HEK293 (cell line): Measurements from ENCODE around the gene ACCSL.
A peak's percentile ranks its signal among the peaks of the same experiment; 100 is the strongest.

Experiments
- CTCF ChIA-PET: fragments of 350-600 bp; formaldehyde crosslinking; extraction: SDS; loops from one replicate; lab custom pipeline; 2021; ENCODE audit warnings: antibody characterized with exemption; lab: Yijun Ruan, JAX
- POLR2A ChIA-PET: fragments of 300-600 bp; formaldehyde crosslinking; extraction: SDS; loops from one replicate; lab custom pipeline; 2020; ENCODE audit warnings: antibody characterized with exemption, inconsistent platforms; lab: Yijun Ruan, JAX
- H3K27ac ChIP-seq: fragments of 200-500 bp; sonication (Bioruptor generic); 2 replicates; pipeline ENCODE4 v1.5.1; 2014; ENCODE audit warnings: low read depth, low read length, control low read depth, inconsistent platforms; ENCODE audit errors: extremely low read depth
- H3K36me3 ChIP-seq, 2 experiments: fragments of 200-500 bp in 1 of 2; sonication (Bioruptor generic) in 1 of 2; 1 replicate in 1 of 2; 2 replicates in 1 of 2; pipeline ENCODE4 v1.5.1; 2014 to 2017; ENCODE audit warnings: inconsistent platforms in 2 of 2, low read length in 2 of 2; ENCODE audit not compliant: control insufficient read depth in 2 of 2, insufficient read depth in 1 of 2
- H3K4me1 ChIP-seq: fragments of 200-500 bp; sonication (Bioruptor generic); 2 replicates; pipeline ENCODE4 v1.5.1; 2014; ENCODE audit warnings: mild to moderate bottlenecking, low read length, inconsistent platforms; ENCODE audit not compliant: control insufficient read depth, insufficient read depth
- H3K4me3 ChIP-seq: 2 replicates; pipeline ENCODE4 v1.5.1; 2011; ENCODE audit warnings: low read depth, mild to moderate bottlenecking, control low read depth, low read length, moderate library complexity
- H3K9me3 ChIP-seq: fragments of 200-500 bp; sonication (Bioruptor generic); 2 replicates; pipeline ENCODE4 v1.5.1; 2014; ENCODE audit warnings: low read depth, low read length, inconsistent platforms; ENCODE audit not compliant: control insufficient read depth, insufficient read depth
- EGR2 ChIP-seq: fragments of 450-650 bp; formaldehyde crosslinking; IDR thresholded peaks from 2 replicates; pipeline ENCODE4 v1.5.1; 2016; ENCODE audit warnings: low read depth, missing biosample characterization, missing genetic modification characterization
- GLIS2 ChIP-seq: fragments of 450-650 bp; formaldehyde crosslinking; IDR thresholded peaks from 2 replicates; pipeline ENCODE4 v1.5.1; 2016; ENCODE audit warnings: missing biosample characterization, missing genetic modification characterization
- HOXC10 ChIP-seq: sonication (generic); formaldehyde crosslinking; IDR thresholded peaks from 2 replicates; pipeline ENCODE4 v1.8.1; 2023; ENCODE audit warnings: mild to moderate bottlenecking, missing genetic modification reagents
- PRDM2 ChIP-seq: fragments of 450-650 bp; formaldehyde crosslinking; IDR thresholded peaks from 2 replicates; pipeline ENCODE4 v1.5.1; 2016; ENCODE audit warnings: missing biosample characterization, missing genetic modification characterization, borderline replicate concordance
- SCRT2 ChIP-seq: fragments of 450-650 bp; formaldehyde crosslinking; IDR thresholded peaks from 2 replicates; pipeline ENCODE4 v1.5.1; 2016; ENCODE audit warnings: missing biosample characterization, missing genetic modification characterization
- SP7 ChIP-seq: fragments of 450-650 bp; formaldehyde crosslinking; IDR thresholded peaks from 2 replicates; pipeline ENCODE4 v1.5.1; 2016; ENCODE audit warnings: missing biosample characterization, missing genetic modification characterization
- YY2 ChIP-seq: fragments of 450-650 bp; formaldehyde crosslinking; IDR thresholded peaks from 2 replicates; pipeline ENCODE4 v1.5.1; 2016; ENCODE audit warnings: missing biosample characterization, missing genetic modification characterization
- ZBTB17 ChIP-seq: fragments of 450-650 bp; formaldehyde crosslinking; IDR thresholded peaks from 2 replicates; pipeline ENCODE4 v1.5.1; 2016; ENCODE audit warnings: missing biosample characterization, missing genetic modification characterization
- ZIC2 ChIP-seq: fragments of 450-650 bp; formaldehyde crosslinking; IDR thresholded peaks from 2 replicates; pipeline ENCODE4 v1.5.1; 2016; ENCODE audit warnings: missing biosample characterization, missing genetic modification characterization
- ZNF132 ChIP-seq: fragments of 450-650 bp; formaldehyde crosslinking; IDR thresholded peaks from 2 replicates; pipeline ENCODE4 v1.5.1; 2017; ENCODE audit warnings: missing biosample characterization, missing genetic modification characterization, borderline replicate concordance
- ZNF133 ChIP-seq: fragments of 450-650 bp; formaldehyde crosslinking; IDR thresholded peaks from 2 replicates; pipeline ENCODE4 v1.5.1; 2016; ENCODE audit warnings: missing biosample characterization, missing genetic modification characterization
- ZNF266 ChIP-seq: fragments of 450-650 bp; formaldehyde crosslinking; IDR thresholded peaks from 2 replicates; pipeline ENCODE4 v1.5.1; 2016; ENCODE audit warnings: missing biosample characterization, missing genetic modification characterization, low read depth
- ZNF423 ChIP-seq: fragments of 450-650 bp; formaldehyde crosslinking; IDR thresholded peaks from 2 replicates; pipeline ENCODE4 v1.5.1; 2016; ENCODE audit warnings: missing biosample characterization, missing genetic modification characterization
- ZNF513 ChIP-seq: fragments of 450-650 bp; IDR thresholded peaks from 2 replicates; pipeline ENCODE4 v1.5.1; 2018; ENCODE audit warnings: missing biosample characterization, missing genetic modification characterization
- ZNF544 ChIP-seq: fragments of 450-650 bp; formaldehyde crosslinking; IDR thresholded peaks from 2 replicates; pipeline ENCODE4 v1.5.0; 2017; ENCODE audit warnings: missing biosample characterization, missing genetic modification characterization
- ZNF580 ChIP-seq: fragments of 450-650 bp; formaldehyde crosslinking; IDR thresholded peaks from 2 replicates; pipeline ENCODE4 v1.5.1; 2016; ENCODE audit warnings: missing biosample characterization, missing genetic modification characterization
- ZNF596 ChIP-seq: fragments of 450-650 bp; IDR thresholded peaks from 2 replicates; pipeline ENCODE4 v1.5.0; 2018; ENCODE audit warnings: missing biosample characterization, mild to moderate bottlenecking, missing genetic modification characterization, moderate library complexity
- ZNF610 ChIP-seq: fragments of 450-650 bp; formaldehyde crosslinking; IDR thresholded peaks from 2 replicates; pipeline ENCODE4 v1.5.1; 2016; ENCODE audit warnings: missing biosample characterization, missing genetic modification characterization, borderline replicate concordance
- ZNF664 ChIP-seq: fragments of 450-650 bp; formaldehyde crosslinking; IDR thresholded peaks from 2 replicates; pipeline ENCODE4 v1.5.1; 2016; ENCODE audit warnings: missing biosample characterization, missing genetic modification characterization
- TF ChIP-seq, protein P1 (sequence below): fragments of 450-650 bp; formaldehyde crosslinking; IDR thresholded peaks from 2 replicates; pipeline ENCODE4 v1.5.1; 2016; ENCODE audit warnings: missing biosample characterization, missing genetic modification characterization

Gene ACCSL

DNA sequence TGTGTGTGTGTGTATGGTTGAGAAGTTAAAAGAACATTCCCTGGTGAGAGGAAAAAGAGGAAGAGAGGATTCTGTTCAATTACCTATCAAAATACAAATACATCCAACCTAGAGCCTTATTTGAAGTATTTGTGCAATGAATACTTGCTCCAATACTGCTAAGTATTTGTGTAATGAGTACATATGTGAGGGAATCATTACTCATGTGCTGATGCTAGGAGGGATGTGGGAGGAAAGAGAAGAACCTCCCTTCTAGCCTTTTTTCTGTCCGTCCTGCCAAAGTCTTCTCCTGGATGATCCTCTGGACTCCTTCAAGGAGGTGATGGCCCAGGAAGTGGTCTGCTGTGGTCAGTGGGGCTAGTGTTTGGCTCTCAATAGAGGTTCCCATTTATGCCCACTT is 36.0 kb upstream of the ACCSL start:
- CTCF ChIA-PET = no interaction called here
- POLR2A ChIA-PET = no interaction called here
- H3K36me3 ChIP-seq = no peaks in the 10 kb centered on the region
- TF ChIP-seq EGR2 (tag by site-specific recombination) (peak; percentile 7; the same call in 1 of the 2 replicates), ZNF664 (no peak)
- no peak overlapping the region for H3K4me3 ChIP-seq
- no peaks in the 10 kb centered on the region for H3K9me3 ChIP-seq
- H3K4me1 ChIP-seq = no peaks in the 10 kb centered on the region
- H3K27ac ChIP-seq = no peak overlapping the region

DNA sequence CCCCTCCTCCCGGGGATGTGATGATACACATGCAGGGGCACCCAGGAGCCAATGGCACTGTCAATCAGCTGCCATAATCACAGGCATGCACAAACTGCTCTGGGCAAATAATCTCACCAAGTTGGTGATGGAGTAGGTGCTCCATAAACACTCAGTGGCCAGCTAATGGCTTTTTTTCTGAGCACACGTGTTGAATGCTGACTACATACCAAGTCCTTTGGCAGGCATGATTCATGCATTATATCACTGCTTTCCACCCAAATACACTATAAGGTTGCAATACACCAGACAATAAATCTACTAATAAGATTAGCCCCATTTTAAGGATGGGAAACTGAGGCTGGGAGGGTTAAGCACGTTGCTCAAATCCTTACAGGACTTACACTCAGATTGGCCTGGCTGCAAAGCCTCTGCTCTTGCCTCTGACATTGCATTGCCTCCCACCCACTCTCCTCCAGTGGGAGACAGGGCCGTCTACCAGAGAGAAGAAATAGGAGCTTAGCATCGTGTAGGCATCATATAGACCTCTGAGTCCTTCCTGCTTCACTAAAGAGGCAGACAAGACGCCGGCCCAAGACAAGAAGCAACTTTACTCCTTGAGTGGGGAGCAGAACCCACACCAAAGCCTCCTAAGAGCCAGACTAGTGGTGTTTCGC is 32.7 kb upstream of the ACCSL start:
- TF ChIP-seq ZNF513 (tag by site-specific recombination) = no peak
- no peak for TF ChIP-seq ZNF132 (tag by site-specific recombination)
- TF ChIP-seq GLIS2 (tag by site-specific recombination) = no peak
- TF ChIP-seq ZIC2 = no peak
- TF ChIP-seq, protein P1, sequence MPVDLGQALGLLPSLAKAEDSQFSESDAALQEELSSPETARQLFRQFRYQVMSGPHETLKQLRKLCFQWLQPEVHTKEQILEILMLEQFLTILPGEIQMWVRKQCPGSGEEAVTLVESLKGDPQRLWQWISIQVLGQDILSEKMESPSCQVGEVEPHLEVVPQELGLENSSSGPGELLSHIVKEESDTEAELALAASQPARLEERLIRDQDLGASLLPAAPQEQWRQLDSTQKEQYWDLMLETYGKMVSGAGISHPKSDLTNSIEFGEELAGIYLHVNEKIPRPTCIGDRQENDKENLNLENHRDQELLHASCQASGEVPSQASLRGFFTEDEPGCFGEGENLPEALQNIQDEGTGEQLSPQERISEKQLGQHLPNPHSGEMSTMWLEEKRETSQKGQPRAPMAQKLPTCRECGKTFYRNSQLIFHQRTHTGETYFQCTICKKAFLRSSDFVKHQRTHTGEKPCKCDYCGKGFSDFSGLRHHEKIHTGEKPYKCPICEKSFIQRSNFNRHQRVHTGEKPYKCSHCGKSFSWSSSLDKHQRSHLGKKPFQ (tag by site-specific recombination) = no peak
- TF ChIP-seq ZNF610 = no peak
- no peak for TF ChIP-seq HOXC10
- peak; percentile 26; the same call in 1 of the 2 replicates for TF ChIP-seq SCRT2 (tag by site-specific recombination)
- TF ChIP-seq SP7 (tag by site-specific recombination) = no peak
- Histone ChIP-seq H3K36me3 (no peaks in the 10 kb centered on the region), H3K9me3 (no peaks in the 10 kb centered on the region), H3K4me1 (no peaks in the 10 kb centered on the region), H3K27ac (no peak overlapping the region), H3K4me3 (no peak overlapping the region)
- ChIA-PET CTCF (no interaction called here), POLR2A (no interaction called here)

- H3K27ac ChIP-seq = no peak overlapping the region
- no peak overlapping the region for H3K4me3 ChIP-seq
- ChIA-PET CTCF (no interaction called here), POLR2A (interaction anchor here (0.6 kb wide), 1 partner anchor 71 kb away, joined by 4 read pairs; no protein-coding TSS in a partner anchor)
- TF ChIP-seq ZBTB17 (tag by site-specific recombination) (no peak), ZNF266 (no peak), ZNF133 (tag by site-specific recombination) (no peak), ZNF596 (no peak), ZNF580 (no peak), YY2 (tag by site-specific recombination) (no peak), ZNF423 (tag by site-specific recombination) (no peak), ZNF544 (tag by site-specific recombination) (no peak), PRDM2 (tag by site-specific recombination) (no peak)
- no peaks in the 10 kb centered on the region for H3K9me3 ChIP-seq
- H3K36me3 ChIP-seq = no peaks in the 10 kb centered on the region
- H3K4me1 ChIP-seq = no peaks in the 10 kb centered on the region
Observed at GRCh38 chr11:44015624-44016007, 32.2 kb upstream of the ACCSL start.
